SK-N-SH (cell line): ENCODE results near the gene NCKAP5. TPM values are rescaled to one million over a fixed set of nuclear protein-coding genes. Genes with fewer than 3 reads are reported as not detected.

Source experiments
- CTCF ChIA-PET: fragments of 300-600, 350-600 bp; formaldehyde crosslinking; extraction: SDS; loops from one replicate; lab custom pipeline; 2021; lab: Yijun Ruan, JAX
- POLR2A ChIA-PET: fragments of 350-600 bp; sonication (Branson Sonifier 250); formaldehyde crosslinking; extraction: SDS; loops from one replicate; lab custom pipeline; 2020; ENCODE audit warnings: antibody characterized with exemption, inconsistent platforms; lab: Yijun Ruan, JAX
- DNase-seq: peaks from one replicate; pipeline ENCODE4 v3.0.0; 2012
- H2AFZ ChIP-seq: fragments of 200-600 bp; sonication (generic); 2 replicates; pipeline ENCODE4 v1.8.1; 2016; ENCODE audit warnings: antibody characterized with exemption, mild to moderate bottlenecking, low read depth
- H3F3A ChIP-seq: fragments of 200-600 bp; sonication (generic); replicated peaks from 2 replicates; pipeline ENCODE3; 2016; ENCODE audit warnings: antibody characterized with exemption, mild to moderate bottlenecking; ENCODE audit not compliant: insufficient read depth
- H3K27ac ChIP-seq, 2 experiments: fragments of 200-500 bp in 1 of 2; fragments of 200-600 bp in 1 of 2; sonication (Bioruptor generic) in 1 of 2; sonication (generic), shearing (Covaris generic) in 1 of 2; 2 replicates each; pipeline versions ENCODE4 v1.5.1 to v1.6.1; 2014 to 2016; ENCODE audit warnings: low read depth in 2 of 2, inconsistent platforms in 1 of 2, low read length in 1 of 2, mild to moderate bottlenecking in 1 of 2, mixed read lengths in 1 of 2
- H3K27me3 ChIP-seq: fragments of 200-600 bp; sonication (generic), shearing (Covaris generic); 2 replicates; pipeline ENCODE4 v1.6.1; 2016; ENCODE audit warnings: mixed run types; ENCODE audit not compliant: insufficient read depth
- H3K36me3 ChIP-seq, 2 experiments: fragments of 200-500 bp in 1 of 2; fragments of 200-600 bp in 1 of 2; sonication (Bioruptor generic) in 1 of 2; sonication (generic) in 1 of 2; replicated peaks in 1 of 2; 2 replicates each; pipeline versions ENCODE3 to v1.5.1; 2014 to 2016; ENCODE audit warnings: low read length in 1 of 2, mild to moderate bottlenecking in 1 of 2; ENCODE audit not compliant: insufficient read depth in 2 of 2, control insufficient read depth in 1 of 2
- H3K4me1 ChIP-seq, 2 experiments: fragments of 200-500 bp in 1 of 2; fragments of 200-600 bp in 1 of 2; sonication (Bioruptor generic) in 1 of 2; sonication (generic), shearing (Covaris generic) in 1 of 2; 2 replicates each; pipeline versions ENCODE4 v1.5.1 to v1.6.1; 2014 to 2016; ENCODE audit warnings: low read depth in 1 of 2, low read length in 1 of 2, mixed run types in 1 of 2; ENCODE audit not compliant: insufficient read depth in 2 of 2, control insufficient read depth in 1 of 2
- H3K4me2 ChIP-seq: fragments of 200-600 bp; sonication (generic), shearing (Covaris generic); 2 replicates; pipeline ENCODE4 v1.6.1; 2017; ENCODE audit warnings: mixed run types
- H3K4me3 ChIP-seq, 2 experiments: fragments of 200-500 bp in 1 of 2; fragments of 200-600 bp in 1 of 2; sonication (Bioruptor generic) in 1 of 2; sonication (generic), shearing (Covaris generic) in 1 of 2; 2 replicates each; pipeline versions ENCODE4 v1.5.1 to v1.8.1; 2014 to 2016; ENCODE audit warnings: low read depth in 2 of 2, inconsistent platforms in 1 of 2, low read length in 1 of 2, mild to moderate bottlenecking in 1 of 2, mixed read lengths in 1 of 2, moderate library complexity in 1 of 2
- H3K79me2 ChIP-seq: fragments of 200-600 bp; sonication (generic); 2 replicates; pipeline ENCODE4 v1.8.1; 2017; ENCODE audit warnings: mild to moderate bottlenecking; ENCODE audit not compliant: insufficient read depth
- H3K9ac ChIP-seq: fragments of 200-600 bp; sonication (generic); 2 replicates; pipeline ENCODE4 v1.6.1; 2017; ENCODE audit warnings: mixed run types
- H3K9me2 ChIP-seq: fragments of 200-600 bp; sonication (generic); 2 replicates; pipeline ENCODE4 v1.6.1; 2017; ENCODE audit warnings: mixed run types
- H3K9me3 ChIP-seq: fragments of 200-600 bp; sonication (generic); 2 replicates; pipeline ENCODE4 v1.6.1; 2017; ENCODE audit warnings: mixed run types, mild to moderate bottlenecking, moderate library complexity
- H4K20me1 ChIP-seq: fragments of 200-600 bp; sonication (generic); 2 replicates; pipeline ENCODE4 v1.6.1; 2017; ENCODE audit warnings: mild to moderate bottlenecking, mixed run types; ENCODE audit not compliant: insufficient read depth
- CHD2 ChIP-seq: fragments of 150-350 bp; IDR thresholded peaks from 2 replicates; pipeline ENCODE4 v1.6.1; 2018; ENCODE audit warnings: low read length; ENCODE audit not compliant: partially characterized antibody
- ELF1 ChIP-seq: IDR thresholded peaks from 2 replicates; pipeline ENCODE4 v1.4.0; 2012
- EP300 ChIP-seq, 2 experiments: IDR thresholded peaks; 2 replicates each; pipeline versions ENCODE4 v1.4.0 to v1.6.1; 2012; ENCODE audit warnings: borderline replicate concordance in 1 of 2, low read depth in 1 of 2, low read length in 1 of 2
- EZH2phosphoT487 ChIP-seq: fragments of 200-600 bp; sonication (generic); IDR thresholded peaks from 2 replicates; pipeline ENCODE4 v1.6.1; 2017; ENCODE audit warnings: low read depth, mixed run types, mild to moderate bottlenecking, antibody characterized with exemption, moderate library complexity, borderline replicate concordance
- FOXJ3 ChIP-seq: sonication (generic); formaldehyde crosslinking; IDR thresholded peaks from 2 replicates; pipeline ENCODE4 v1.5.1; 2020; ENCODE audit warnings: mild to moderate bottlenecking, missing genetic modification reagents
- FOXM1 ChIP-seq: IDR thresholded peaks from 2 replicates; pipeline ENCODE4 v1.4.0; 2012; ENCODE audit warnings: low read depth, mild to moderate bottlenecking
- JUND ChIP-seq: IDR thresholded peaks from 2 replicates; pipeline ENCODE4 v1.4.0; 2012
- NFIC ChIP-seq: IDR thresholded peaks from 2 replicates; pipeline ENCODE4 v1.4.0; 2012; ENCODE audit warnings: borderline replicate concordance
- NRF1 ChIP-seq: IDR thresholded peaks from 2 replicates; pipeline ENCODE4 v1.6.1; 2012; ENCODE audit warnings: low read depth, mild to moderate bottlenecking, low read length
- RFX5 ChIP-seq: IDR thresholded peaks from 2 replicates; pipeline ENCODE4 v1.6.1; 2012; ENCODE audit warnings: mild to moderate bottlenecking, improper control_type of control experiment, low read length
- SIN3A ChIP-seq: IDR thresholded peaks from 2 replicates; pipeline ENCODE4 v1.6.1; 2012; ENCODE audit warnings: low read depth, mild to moderate bottlenecking, low read length, moderate library complexity, borderline replicate concordance
- TAF1 ChIP-seq: IDR thresholded peaks from 2 replicates; pipeline ENCODE4 v1.6.1; 2012; ENCODE audit warnings: low read depth, mild to moderate bottlenecking, low read length, moderate library complexity, borderline replicate concordance
- TCF12 ChIP-seq: IDR thresholded peaks from 2 replicates; pipeline ENCODE4 v1.4.0; 2012
- WGBS: methylation state at CpG from one replicate; pipeline ENCODE4 v1.1.6; 2017; ENCODE audit warnings: low lambda C conversion rate; 5-methylcytosine and 5-hydroxymethylcytosine counted together
- polyA plus RNA-seq, 3 experiments: library from polyadenylated mRNA; depleted of rRNA; stranded (reverse); fragments of >200 nt; gene quantifications; 2 replicates each; pipeline ENCODE4 v1.2.3, GENCODE V29; 2012
- TF ChIP-seq, protein P1 (sequence below): IDR thresholded peaks from 2 replicates; pipeline ENCODE4 v1.6.1; 2012; ENCODE audit warnings: mild to moderate bottlenecking, low read depth, low read length, moderate library complexity
- TF ChIP-seq, protein P2 (sequence below): IDR thresholded peaks from 2 replicates; pipeline ENCODE4 v1.4.0; 2012; ENCODE audit warnings: low read depth
- TF ChIP-seq, protein P3 (sequence below): fragments of 200-600 bp; sonication (generic); IDR thresholded peaks from 2 replicates; pipeline ENCODE4 v1.6.1; 2017; ENCODE audit warnings: antibody characterized with exemption, mild to moderate bottlenecking, moderate library complexity
- TF ChIP-seq, protein P4 (sequence below): IDR thresholded peaks from 2 replicates; pipeline ENCODE4 v1.4.0; 2012; ENCODE audit warnings: low read depth, borderline replicate concordance

NCKAP5 gene
- polyA plus RNA-seq, 1 of the 3 experiments (the other 2 are of a cell fraction): 0.02 TPM

DNA sequence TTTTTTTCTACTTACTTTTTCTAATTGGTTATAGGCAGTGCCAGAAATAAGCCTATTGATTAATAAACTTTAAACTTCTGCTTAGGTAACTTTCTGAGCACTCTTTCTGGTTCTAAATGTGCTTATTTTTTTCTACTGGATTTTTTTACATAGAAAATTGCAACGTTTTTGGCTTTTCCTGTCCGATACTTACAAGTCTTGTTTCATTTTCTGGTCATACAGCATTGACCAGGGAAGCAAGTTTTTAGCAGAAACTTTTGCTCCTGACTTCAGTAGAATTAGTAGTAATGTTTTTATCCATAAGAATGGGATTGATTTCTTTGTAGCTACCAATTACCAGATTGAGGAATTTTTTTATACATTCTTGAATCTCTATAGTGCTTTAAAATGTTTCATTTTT lies 36.9 kb downstream of the NCKAP5 start:
- TF ChIP-seq FOXM1: no peak
- TF ChIP-seq ELF1: no peak
- TF ChIP-seq TCF12: no peak
- TF ChIP-seq, protein P1, sequence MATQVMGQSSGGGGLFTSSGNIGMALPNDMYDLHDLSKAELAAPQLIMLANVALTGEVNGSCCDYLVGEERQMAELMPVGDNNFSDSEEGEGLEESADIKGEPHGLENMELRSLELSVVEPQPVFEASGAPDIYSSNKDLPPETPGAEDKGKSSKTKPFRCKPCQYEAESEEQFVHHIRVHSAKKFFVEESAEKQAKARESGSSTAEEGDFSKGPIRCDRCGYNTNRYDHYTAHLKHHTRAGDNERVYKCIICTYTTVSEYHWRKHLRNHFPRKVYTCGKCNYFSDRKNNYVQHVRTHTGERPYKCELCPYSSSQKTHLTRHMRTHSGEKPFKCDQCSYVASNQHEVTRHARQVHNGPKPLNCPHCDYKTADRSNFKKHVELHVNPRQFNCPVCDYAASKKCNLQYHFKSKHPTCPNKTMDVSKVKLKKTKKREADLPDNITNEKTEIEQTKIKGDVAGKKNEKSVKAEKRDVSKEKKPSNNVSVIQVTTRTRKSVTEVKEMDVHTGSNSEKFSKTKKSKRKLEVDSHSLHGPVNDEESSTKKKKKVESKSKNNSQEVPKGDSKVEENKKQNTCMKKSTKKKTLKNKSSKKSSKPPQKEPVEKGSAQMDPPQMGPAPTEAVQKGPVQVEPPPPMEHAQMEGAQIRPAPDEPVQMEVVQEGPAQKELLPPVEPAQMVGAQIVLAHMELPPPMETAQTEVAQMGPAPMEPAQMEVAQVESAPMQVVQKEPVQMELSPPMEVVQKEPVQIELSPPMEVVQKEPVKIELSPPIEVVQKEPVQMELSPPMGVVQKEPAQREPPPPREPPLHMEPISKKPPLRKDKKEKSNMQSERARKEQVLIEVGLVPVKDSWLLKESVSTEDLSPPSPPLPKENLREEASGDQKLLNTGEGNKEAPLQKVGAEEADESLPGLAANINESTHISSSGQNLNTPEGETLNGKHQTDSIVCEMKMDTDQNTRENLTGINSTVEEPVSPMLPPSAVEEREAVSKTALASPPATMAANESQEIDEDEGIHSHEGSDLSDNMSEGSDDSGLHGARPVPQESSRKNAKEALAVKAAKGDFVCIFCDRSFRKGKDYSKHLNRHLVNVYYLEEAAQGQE: no peak
- TF ChIP-seq, protein P2, sequence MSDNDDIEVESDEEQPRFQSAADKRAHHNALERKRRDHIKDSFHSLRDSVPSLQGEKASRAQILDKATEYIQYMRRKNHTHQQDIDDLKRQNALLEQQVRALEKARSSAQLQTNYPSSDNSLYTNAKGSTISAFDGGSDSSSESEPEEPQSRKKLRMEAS: no peak
- TF ChIP-seq CHD2: no peak
- no peak for TF ChIP-seq FOXJ3 (CRISPR knock-in tag)
- TF ChIP-seq TAF1: no peak
- TF ChIP-seq, protein P3, sequence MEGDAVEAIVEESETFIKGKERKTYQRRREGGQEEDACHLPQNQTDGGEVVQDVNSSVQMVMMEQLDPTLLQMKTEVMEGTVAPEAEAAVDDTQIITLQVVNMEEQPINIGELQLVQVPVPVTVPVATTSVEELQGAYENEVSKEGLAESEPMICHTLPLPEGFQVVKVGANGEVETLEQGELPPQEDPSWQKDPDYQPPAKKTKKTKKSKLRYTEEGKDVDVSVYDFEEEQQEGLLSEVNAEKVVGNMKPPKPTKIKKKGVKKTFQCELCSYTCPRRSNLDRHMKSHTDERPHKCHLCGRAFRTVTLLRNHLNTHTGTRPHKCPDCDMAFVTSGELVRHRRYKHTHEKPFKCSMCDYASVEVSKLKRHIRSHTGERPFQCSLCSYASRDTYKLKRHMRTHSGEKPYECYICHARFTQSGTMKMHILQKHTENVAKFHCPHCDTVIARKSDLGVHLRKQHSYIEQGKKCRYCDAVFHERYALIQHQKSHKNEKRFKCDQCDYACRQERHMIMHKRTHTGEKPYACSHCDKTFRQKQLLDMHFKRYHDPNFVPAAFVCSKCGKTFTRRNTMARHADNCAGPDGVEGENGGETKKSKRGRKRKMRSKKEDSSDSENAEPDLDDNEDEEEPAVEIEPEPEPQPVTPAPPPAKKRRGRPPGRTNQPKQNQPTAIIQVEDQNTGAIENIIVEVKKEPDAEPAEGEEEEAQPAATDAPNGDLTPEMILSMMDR: no peak
- no peak for TF ChIP-seq NFIC
- no peak for TF ChIP-seq JUND
- TF ChIP-seq RFX5: no peak
- TF ChIP-seq NRF1: no peak
- H3K4me1 ChIP-seq: peaks cover 0 to 18% of the 10 kb centered on the region in 2 experiments; a peak in 1 of 4 replicates
- no peak overlapping the region for H3K4me3 ChIP-seq
- no peak for DNase-seq
- H3K27ac ChIP-seq: no peak overlapping the region
- H3K27me3 ChIP-seq: no peaks in the 10 kb centered on the region
- no peak overlapping the region for H3K4me2 ChIP-seq
- H3F3A ChIP-seq: no peaks in the 10 kb centered on the region
- CTCF ChIA-PET: interaction anchor here (2.4 kb wide), 1 partner anchor 30 kb away, joined by 11 read pairs; no protein-coding TSS in a partner anchor
- no peaks in the 10 kb centered on the region for H4K20me1 ChIP-seq
- no peaks in the 10 kb centered on the region for H3K36me3 ChIP-seq
- no peak overlapping the region for H3K9ac ChIP-seq
- POLR2A ChIA-PET: no interaction called here
- H3K9me2 ChIP-seq: no peaks in the 10 kb centered on the region
- H3K79me2 ChIP-seq: no peaks in the 10 kb centered on the region
- no peaks in the 10 kb centered on the region for H3K9me3 ChIP-seq
- 22% methylated on average over 2 of the region's 2 CpGs for WGBS
- H2AFZ ChIP-seq: no peak overlapping the region

DNA sequence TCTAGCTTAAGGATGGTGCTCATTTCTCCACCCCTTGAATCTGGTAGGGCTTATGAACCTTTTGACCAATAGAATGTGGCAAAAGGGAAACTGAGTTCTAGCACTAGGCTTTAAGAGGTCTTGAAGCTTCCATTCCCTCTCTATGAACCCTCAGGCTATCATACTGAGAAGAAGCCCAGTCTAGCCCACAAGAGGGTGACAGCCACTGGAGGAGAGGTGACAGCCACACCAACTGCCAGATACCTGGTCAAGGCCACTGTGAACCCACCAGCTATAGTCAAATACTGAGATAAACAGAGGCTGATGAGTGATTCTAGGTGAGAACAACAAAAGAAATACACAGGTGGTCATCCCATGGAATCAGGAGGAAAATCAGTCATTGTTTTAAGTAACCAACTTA lies 37.6 kb downstream of the NCKAP5 start:
- H3K4me1 ChIP-seq: peaks cover 0 to 18% of the 10 kb centered on the region in 2 experiments; a peak in 1 of 4 replicates
- H3K4me2 ChIP-seq: no peak overlapping the region
- ChIA-PET CTCF (interaction anchor here (2.2 to 2.4 kb wide), 2 partner anchors 11 to 30 kb away, joined by 11 read pairs; no protein-coding TSS in a partner anchor), POLR2A (no interaction called here)
- H3K27ac ChIP-seq: no peak overlapping the region
- no peaks in the 10 kb centered on the region for H4K20me1 ChIP-seq
- no peak for TF ChIP-seq RFX5
- TF ChIP-seq SIN3A: no peak
- TF ChIP-seq NFIC: no peak
- TF ChIP-seq ELF1: no peak
- TF ChIP-seq TAF1: no peak
- TF ChIP-seq, protein P3: no peak
- TF ChIP-seq, protein P4, sequence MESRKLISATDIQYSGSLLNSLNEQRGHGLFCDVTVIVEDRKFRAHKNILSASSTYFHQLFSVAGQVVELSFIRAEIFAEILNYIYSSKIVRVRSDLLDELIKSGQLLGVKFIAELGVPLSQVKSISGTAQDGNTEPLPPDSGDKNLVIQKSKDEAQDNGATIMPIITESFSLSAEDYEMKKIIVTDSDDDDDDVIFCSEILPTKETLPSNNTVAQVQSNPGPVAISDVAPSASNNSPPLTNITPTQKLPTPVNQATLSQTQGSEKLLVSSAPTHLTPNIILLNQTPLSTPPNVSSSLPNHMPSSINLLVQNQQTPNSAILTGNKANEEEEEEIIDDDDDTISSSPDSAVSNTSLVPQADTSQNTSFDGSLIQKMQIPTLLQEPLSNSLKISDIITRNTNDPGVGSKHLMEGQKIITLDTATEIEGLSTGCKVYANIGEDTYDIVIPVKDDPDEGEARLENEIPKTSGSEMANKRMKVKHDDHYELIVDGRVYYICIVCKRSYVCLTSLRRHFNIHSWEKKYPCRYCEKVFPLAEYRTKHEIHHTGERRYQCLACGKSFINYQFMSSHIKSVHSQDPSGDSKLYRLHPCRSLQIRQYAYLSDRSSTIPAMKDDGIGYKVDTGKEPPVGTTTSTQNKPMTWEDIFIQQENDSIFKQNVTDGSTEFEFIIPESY: no peak
- TF ChIP-seq EZH2phosphoT487: no peak
- TF ChIP-seq EP300 (IDR thresholded peaks at IDR 0.05; ENCODE audit: borderline replicate concordance in 1 of 2, low read depth in 1 of 2, low read length in 1 of 2): no peak
- no peaks in the 10 kb centered on the region for H3K27me3 ChIP-seq
- no peaks in the 10 kb centered on the region for H3K9me3 ChIP-seq
- DNase-seq: no peak
- H3K4me3 ChIP-seq: no peak overlapping the region
- no peaks in the 10 kb centered on the region for H3F3A ChIP-seq
- no peaks in the 10 kb centered on the region for H3K36me3 ChIP-seq
- H2AFZ ChIP-seq: no peak overlapping the region
- H3K9ac ChIP-seq: no peak overlapping the region
- no peaks in the 10 kb centered on the region for H3K9me2 ChIP-seq
- H3K79me2 ChIP-seq: no peaks in the 10 kb centered on the region
